SJSA1 (cell line): ENCODE data around the gene ZGPAT. TPM values are rescaled to one million over a fixed set of nuclear protein-coding genes. Genes with fewer than 3 reads are reported as not detected.
"Not testable (repeated sequence)": the region's sequence is repeated elsewhere in the genome, so short reads cannot be mapped to it uniquely, and the experiment has no call there.

Experiments used
- DNase-seq, 2 experiments: peaks; one replicate each; pipeline ENCODE4 v3.0.0-alpha.2; 2015 to 2020; ENCODE audit warnings: low spot score in 2 of 2, low read depth in 1 of 2
- H3K27ac ChIP-seq: fragments of 250-450 bp; sonication (Bioruptor Pico); 2 replicates; pipeline ENCODE4 v1.5.1; 2020; ENCODE audit warnings: mild to moderate bottlenecking, moderate library complexity
- H3K27me3 ChIP-seq: fragments of 250-450 bp; sonication (Bioruptor Pico); replicated peaks from 2 replicates; pipeline ENCODE4 v1.5.1; 2020; ENCODE audit warnings: mild to moderate bottlenecking, moderate library complexity
- H3K36me3 ChIP-seq: fragments of 250-450 bp; sonication (Bioruptor Pico); 2 replicates; pipeline ENCODE4 v1.5.1; 2020; ENCODE audit warnings: mild to moderate bottlenecking
- H3K4me1 ChIP-seq: fragments of 250-450 bp; sonication (Bioruptor Pico); replicated peaks from 2 replicates; pipeline ENCODE4 v1.6.1; 2021; ENCODE audit warnings: mild to moderate bottlenecking
- H3K4me3 ChIP-seq: fragments of 250-450 bp; sonication (Bioruptor Pico); 2 replicates; pipeline ENCODE4 v1.5.1; 2020; ENCODE audit warnings: mild to moderate bottlenecking
- H3K9me3 ChIP-seq: fragments of 250-450 bp; sonication (Bioruptor Pico); replicated peaks from 2 replicates; pipeline ENCODE4 v1.5.1; 2020; ENCODE audit warnings: mild to moderate bottlenecking
- total RNA-seq: library from RNA; depleted of rRNA; stranded (reverse); fragments of >200 nt; shearing (Covaris generic); gene quantifications from 2 replicates; pipeline ENCODE4 v1.2.3, GENCODE V29; 2014

ZGPAT gene
- total RNA-seq, 1 experiment from 2014 or later, result 22.8 TPM

DNA sequence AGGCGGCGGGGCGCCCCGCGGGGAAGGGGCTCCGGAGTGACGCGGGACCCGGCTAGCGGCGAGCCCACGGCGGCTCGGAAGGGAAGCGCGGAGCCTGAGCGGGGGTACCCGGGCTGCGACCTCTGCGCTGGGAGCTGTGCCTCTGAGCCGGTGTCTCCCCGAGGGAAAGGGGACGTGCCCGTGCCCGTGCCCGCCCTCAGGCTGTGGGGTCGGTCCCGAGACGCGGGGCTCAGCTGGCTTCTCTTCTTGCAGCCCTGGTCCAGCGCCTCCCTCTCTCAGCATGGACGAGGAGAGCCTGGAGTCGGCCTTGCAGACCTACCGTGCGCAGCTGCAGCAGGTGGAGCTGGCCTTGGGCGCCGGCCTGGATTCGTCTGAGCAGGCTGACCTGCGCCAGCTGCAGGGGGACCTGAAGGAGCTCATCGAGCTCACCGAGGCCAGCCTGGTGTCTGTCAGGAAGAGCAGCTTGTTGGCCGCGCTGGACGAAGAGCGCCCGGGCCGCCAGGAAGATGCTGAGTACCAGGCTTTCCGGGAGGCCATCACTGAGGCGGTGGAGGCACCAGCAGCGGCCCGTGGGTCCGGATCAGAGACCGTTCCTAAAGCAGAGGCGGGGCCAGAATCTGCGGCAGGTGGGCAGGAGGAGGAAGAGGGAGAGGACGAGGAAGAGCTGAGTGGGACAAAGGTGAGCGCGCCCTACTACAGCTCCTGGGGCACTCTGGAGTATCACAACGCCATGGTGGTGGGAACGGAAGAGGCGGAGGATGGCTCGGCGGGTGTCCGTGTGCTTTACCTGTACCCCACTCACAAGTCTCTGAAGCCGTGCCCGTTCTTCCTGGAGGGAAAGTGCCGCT is 686 bp downstream of the ZGPAT start:
- no peak for DNase-seq
- Histone ChIP-seq H3K4me1 (peaks cover 24% of the 10 kb centered on the region), H3K36me3 (peaks cover 98% of the 10 kb centered on the region), H3K27ac (no peak overlapping the region; the same call in 1 of the 2 replicates), H3K9me3 (peaks cover 8% of the 10 kb centered on the region), H3K27me3 (no peaks in the 10 kb centered on the region), H3K4me3 (peak overlapping the region; percentile 89)

DNA sequence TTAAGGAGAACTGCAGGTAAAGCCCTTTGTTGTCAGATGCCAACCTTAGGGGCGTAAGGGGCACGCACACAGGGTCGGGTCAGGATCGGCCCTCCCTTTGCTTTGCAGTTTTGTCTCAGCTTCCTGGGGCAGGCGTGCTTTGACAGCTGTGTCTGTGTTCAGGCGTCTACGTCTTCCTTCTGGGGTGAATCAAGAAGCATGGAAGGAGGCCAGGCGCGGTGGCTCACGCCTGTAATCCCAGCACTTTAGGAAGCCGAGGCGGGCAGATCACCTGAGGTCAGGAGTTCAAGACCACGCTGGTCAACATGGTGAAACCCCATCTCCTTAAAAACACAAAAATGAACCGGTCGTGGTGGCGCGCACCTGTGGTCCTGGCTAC is 1.3 kb downstream of the ZGPAT start:
- H3K36me3 ChIP-seq, result peaks cover 97% of the 10 kb centered on the region
- H3K27ac ChIP-seq, result no peak overlapping the region
- peaks cover 8% of the 10 kb centered on the region for H3K9me3 ChIP-seq
- no peaks in the 10 kb centered on the region for H3K27me3 ChIP-seq
- peaks cover 24% of the 10 kb centered on the region for H3K4me1 ChIP-seq
- H3K4me3 ChIP-seq, result peak overlapping the region; percentile 89
- no peak for DNase-seq

DNA sequence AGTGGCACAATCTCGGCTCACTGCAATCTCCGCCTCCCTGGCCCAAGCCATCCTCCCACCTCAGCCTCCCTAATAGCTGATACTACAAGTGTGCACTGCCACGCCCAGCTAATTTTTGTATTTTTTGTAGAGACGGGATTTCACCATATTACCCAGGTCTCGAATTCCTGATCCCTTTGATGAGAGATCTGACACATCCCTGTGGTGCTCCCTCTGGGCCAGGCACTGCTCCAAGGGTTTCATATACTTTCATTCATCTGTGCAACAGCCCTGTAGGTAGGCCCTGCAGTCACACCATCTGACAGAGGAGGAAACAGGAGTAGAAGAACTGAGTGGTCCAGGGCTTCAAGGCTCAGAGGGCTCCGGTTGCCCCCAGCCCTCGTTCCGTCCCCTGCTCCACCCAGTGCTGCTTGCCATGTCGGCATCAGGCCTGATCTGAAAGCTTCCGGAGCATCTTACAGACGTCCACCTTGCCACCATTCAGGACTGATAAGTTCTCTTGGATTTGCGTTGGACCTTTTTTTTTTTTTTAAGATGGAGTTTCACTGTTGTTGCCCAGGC is 3.3 kb downstream of the ZGPAT start:
- no peak overlapping the region for H3K27ac ChIP-seq
- H3K4me3 ChIP-seq, result no peak overlapping the region
- H3K27me3 ChIP-seq, result no peaks in the 10 kb centered on the region
- DNase-seq, result no peak
- H3K9me3 ChIP-seq, result peaks cover 10% of the 10 kb centered on the region
- H3K36me3 ChIP-seq, result peaks cover 93% of the 10 kb centered on the region
- H3K4me1 ChIP-seq, result peaks cover 24% of the 10 kb centered on the region

DNA sequence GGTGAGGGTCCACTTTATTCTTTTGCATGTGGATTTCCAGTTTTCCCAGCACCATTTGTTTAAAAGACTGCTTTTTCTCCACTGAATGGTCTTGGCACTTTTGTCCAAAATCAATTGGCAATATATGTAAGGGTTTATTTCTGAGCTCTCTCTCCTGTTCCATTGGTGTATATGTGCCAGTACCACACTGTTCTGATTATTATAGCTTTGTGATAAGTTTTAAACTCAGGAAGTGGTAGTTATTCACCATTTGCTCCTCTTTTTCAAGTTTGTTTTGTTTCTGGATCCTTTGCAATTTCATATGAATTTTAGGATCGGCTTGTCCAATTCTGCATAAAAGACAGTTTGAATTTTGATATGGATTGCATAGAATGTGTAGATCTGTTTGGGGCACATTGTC is 4.4 kb downstream of the ZGPAT start:
- Histone ChIP-seq H3K27ac (no peak overlapping the region), H3K27me3 (no peaks in the 10 kb centered on the region), H3K4me1 (peaks cover 16% of the 10 kb centered on the region), H3K9me3 (peaks cover 10% of the 10 kb centered on the region), H3K36me3 (peaks cover 87% of the 10 kb centered on the region), H3K4me3 (no peak overlapping the region)
- DNase-seq, result no peak

DNA sequence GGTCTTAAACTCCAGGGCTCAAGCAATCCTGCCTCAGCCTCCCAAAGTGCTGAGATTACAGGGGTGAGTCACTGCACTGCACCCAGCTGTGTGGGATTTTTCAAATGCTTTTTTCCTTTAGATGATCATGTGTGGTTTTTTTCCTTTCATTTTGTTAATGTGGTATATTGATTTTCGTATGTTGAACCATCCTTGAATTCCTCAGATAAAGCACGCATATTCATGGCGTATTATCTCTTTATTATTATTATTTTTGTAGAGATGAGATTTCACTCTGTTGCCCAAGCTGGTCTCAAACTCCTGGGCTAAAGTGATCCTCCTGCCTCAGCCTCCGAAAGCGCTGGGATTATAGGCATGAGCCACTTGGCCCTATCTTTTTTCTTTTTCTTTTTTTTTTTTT is 7.0 kb downstream of the ZGPAT start:
- Histone ChIP-seq H3K4me3 (no peak overlapping the region), H3K27ac (no peak overlapping the region), H3K27me3 (no peaks in the 10 kb centered on the region), H3K36me3 (peaks cover 86% of the 10 kb centered on the region), H3K4me1 (no peaks in the 10 kb centered on the region), H3K9me3 (peaks cover 5% of the 10 kb centered on the region)
- DNase-seq, result no peak

DNA sequence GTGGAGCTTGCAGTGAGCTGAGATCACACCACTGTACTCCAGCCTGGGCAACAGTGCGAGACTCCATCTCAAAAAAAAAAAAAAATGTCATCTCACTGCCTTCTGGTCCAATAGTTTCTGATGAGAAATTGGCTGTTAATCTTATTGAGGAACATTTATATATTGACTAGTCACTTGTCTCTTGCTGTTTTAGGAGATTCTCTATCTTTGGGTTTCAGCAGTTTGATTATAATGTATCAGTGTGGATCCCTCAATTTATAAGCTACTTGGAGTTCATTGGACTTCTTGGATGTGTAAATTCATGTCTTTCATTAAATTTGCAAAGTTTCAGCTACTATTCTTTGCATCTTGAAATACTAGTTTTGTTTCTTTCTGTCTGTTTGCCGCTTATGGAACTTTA is 11.2 kb downstream of the ZGPAT start:
- no peak for DNase-seq
- H3K4me3 ChIP-seq, result no peak overlapping the region
- no peaks in the 10 kb centered on the region for H3K27me3 ChIP-seq
- H3K27ac ChIP-seq, result no peak overlapping the region
- peaks cover 5% of the 10 kb centered on the region for H3K9me3 ChIP-seq
- H3K4me1 ChIP-seq, result no peaks in the 10 kb centered on the region
- H3K36me3 ChIP-seq, result peaks cover 67% of the 10 kb centered on the region

DNA sequence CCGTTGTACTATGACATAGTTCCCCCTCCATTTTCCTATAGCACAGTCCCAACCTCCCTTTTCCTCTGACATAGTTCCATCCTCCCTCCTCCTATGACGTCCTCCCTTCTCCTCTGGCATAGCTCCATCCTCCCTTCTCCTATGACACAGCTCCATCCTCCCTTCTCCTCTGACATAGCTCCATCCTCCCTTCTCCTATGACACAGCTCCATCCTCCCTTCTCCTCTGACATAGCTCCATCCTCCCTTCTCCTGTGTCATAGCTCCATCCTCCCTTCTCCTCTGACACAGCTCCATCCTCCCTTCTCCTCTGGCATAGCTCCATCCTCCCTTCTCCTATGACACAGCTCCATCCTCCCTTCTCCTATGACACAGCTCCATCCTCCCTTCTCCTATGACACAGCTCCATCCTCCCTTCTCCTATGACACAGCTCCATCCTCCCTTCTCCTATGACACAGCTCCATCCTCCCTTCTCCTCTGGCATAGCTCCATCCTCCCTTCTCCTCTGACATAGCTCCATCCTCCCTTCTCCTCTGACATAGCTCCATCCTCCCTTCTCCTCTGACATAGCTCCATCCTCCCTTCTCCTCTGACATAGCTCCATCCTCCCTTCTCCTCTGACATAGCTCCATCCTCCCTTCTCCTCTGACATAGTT is 15.3 kb downstream of the ZGPAT start:
- peaks cover 53% of the 10 kb centered on the region for H3K36me3 ChIP-seq
- DNase-seq, H3K27ac ChIP-seq, H3K4me1 ChIP-seq, H3K4me3 ChIP-seq, H3K9me3 ChIP-seq, H3K27me3 ChIP-seq: not testable (repeated sequence)

DNA sequence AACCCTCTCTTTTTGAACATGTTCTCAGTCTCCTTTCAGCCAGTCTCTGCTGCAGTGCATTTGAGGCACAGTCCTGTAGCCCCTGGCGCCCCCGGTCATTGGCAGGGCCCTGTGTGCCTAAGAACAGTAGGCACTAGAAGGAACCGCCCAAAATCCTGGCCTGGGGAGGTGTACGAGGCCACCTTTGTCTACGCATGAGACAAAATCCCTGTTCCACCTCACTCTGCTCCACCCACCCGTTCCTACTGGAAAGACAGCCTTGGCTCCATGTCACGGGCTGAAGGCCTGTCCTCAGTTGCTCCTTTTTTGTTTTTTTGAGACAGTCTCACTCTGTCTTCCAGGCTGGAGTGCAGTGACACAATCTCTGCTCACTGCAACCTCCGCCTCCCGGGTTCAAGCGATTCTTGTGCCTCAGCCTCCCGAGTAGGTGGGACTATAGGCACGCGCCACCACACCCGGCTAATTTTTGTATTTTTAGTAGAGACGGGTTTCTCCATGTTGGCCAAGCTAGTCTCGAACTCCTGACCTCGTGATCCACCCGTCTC is 22.4 kb downstream of the ZGPAT start:
- H3K27me3 ChIP-seq, H3K9me3 ChIP-seq, H3K4me3 ChIP-seq, H3K27ac ChIP-seq, DNase-seq, H3K4me1 ChIP-seq: not testable (repeated sequence)
- peaks cover 63% of the 10 kb centered on the region for H3K36me3 ChIP-seq

DNA sequence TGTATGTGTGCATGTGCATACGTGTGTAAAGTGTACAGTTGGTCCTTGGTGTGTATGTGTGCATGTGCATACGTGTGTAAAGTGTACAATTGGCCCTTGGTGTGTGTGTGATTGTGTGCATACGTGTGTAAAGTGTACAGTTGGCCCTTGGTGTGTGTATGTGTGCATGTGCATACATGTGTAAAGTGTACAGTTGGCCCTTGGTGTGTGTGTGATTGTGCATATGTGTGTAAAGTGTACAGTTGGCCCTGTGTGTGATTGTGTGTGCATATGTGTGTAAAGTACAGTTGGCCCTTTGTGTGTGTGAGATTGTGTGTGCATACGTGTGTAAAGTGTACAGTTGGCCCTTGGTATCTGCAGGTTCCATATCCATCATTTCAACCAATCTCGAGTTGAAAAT is 23.6 kb downstream of the ZGPAT start:
- no peak overlapping the region for H3K27ac ChIP-seq
- H3K36me3 ChIP-seq, result peaks cover 71% of the 10 kb centered on the region
- H3K27me3 ChIP-seq, result no peaks in the 10 kb centered on the region
- no peaks in the 10 kb centered on the region for H3K9me3 ChIP-seq
- no peak overlapping the region for H3K4me3 ChIP-seq
- no peak for DNase-seq
- H3K4me1 ChIP-seq, result no peaks in the 10 kb centered on the region

DNA sequence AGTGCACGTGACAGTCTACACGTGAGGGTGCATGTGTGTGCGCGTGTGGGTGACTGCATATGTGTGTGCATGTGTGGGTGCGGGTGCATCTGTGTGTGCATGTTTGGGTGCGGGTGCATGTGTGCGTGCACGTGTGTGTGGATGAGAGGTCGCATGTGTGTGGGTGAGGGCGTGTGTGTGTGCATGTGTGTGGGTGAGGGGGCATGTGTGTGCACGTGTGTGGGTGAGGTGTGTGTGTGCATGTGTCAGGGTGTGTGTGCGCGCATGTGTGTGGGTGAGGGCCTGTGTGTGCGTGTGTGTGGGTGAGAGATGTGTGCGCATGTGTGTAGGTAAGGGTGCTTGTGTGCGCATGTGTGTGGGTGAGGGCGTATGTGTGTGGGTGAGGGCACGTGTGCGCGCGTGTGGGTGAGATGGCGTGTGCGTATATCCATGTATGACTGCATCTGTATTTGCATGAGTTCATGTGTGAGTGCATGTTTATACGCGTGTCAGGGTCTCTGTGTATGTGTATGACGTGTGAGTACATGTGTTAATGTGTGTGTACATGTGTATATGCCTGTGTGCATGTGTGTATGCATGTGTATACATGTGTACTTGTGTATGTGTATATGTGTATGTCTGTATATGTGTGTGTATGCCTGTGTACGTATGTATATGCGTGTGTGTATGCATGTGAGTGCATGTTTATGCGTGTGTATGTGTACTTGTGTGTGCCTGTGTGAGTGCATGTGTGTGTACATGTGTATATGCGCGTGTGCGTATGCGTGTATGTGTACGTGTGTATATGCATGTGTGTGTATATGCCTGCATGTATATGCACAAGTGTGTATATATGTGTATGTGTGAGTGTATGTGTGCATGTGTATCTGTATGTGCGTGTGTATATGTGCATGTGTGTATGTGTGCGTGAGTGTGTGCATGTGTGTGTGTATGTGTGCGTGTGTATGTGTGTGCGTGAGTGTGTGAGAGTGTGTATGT is 24.6 kb downstream of the ZGPAT start:
- H3K9me3 ChIP-seq, result no peaks in the 10 kb centered on the region
- H3K27ac ChIP-seq, result no peak overlapping the region
- no peak for DNase-seq
- H3K36me3 ChIP-seq, result peaks cover 71% of the 10 kb centered on the region
- H3K27me3 ChIP-seq, result no peaks in the 10 kb centered on the region
- H3K4me3 ChIP-seq, result no peak overlapping the region
- no peaks in the 10 kb centered on the region for H3K4me1 ChIP-seq

DNA sequence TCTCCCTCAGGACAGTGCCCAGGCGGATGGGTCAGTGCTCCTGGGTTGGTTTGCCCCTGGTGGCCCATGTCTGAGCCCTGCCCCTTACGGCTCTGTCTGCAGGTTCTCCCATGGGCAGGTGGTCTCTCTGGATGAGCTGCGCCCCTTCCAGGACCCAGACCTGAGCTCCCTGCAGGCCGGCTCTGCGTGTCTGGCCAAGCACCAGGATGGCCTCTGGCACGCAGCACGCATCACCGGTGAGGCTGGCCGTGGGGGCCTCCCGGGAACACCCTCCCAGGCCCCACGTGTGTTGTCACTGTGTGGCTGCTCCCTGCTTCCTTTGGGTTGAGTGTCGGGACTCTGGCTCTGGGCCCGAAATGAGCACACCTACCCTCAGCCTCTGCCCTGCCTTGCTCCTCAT is 25.3 kb downstream of the ZGPAT start:
- no peaks in the 10 kb centered on the region for H3K4me1 ChIP-seq
- H3K27me3 ChIP-seq, result no peaks in the 10 kb centered on the region
- no peaks in the 10 kb centered on the region for H3K9me3 ChIP-seq
- no peak overlapping the region for H3K27ac ChIP-seq
- H3K36me3 ChIP-seq, result peaks cover 72% of the 10 kb centered on the region
- no peak overlapping the region for H3K4me3 ChIP-seq
- DNase-seq, result no peak

DNA sequence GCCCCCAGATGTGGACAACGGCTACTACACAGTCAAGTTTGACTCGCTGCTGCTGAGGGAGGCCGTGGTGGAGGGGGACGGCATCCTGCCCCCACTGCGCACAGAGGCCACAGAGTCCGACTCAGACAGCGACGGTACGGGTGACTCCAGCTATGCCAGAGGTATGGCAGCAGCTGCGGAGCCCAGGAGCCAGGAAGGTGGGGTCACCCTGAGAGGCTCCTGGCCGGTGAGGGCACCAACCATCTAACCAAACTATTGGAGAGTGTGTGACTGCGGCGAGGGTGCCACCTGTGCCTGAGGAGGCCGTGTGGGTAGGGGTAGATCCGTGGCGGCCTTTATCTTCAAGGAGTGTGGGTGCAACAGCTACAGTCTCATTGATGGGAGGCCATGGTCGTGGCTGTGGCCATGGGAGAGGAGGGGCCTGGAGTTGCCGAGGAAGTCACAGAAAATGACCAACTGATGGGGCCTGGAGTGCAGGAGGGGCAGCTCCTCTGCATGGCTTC is 25.8 kb downstream of the ZGPAT start:
- no peaks in the 10 kb centered on the region for H3K4me1 ChIP-seq
- H3K9me3 ChIP-seq, result no peaks in the 10 kb centered on the region
- no peaks in the 10 kb centered on the region for H3K27me3 ChIP-seq
- H3K27ac ChIP-seq, result no peak overlapping the region
- DNase-seq, result no peak
- peaks cover 72% of the 10 kb centered on the region for H3K36me3 ChIP-seq
- no peak overlapping the region for H3K4me3 ChIP-seq
